A673 (cell line): ENCODE measurements around the gene IL23R. TPM values are rescaled to one million over a fixed set of nuclear protein-coding genes. Genes with fewer than 3 reads are reported as not detected.

ENCODE experiments used
- BruUV-seq: library from RNA; stranded (reverse); fragments of 400-500 nt; replicated peaks from 2 replicates; lab custom pipeline; 2021; lab: Mats Ljungman, UMichigan
- CTCF ChIA-PET: fragments of 300-600 bp; sonication (Branson Sonifier 250); formaldehyde crosslinking; loops from one replicate; lab custom pipeline; 2022; ENCODE audit warnings: antibody characterized with exemption; lab: Charles Lee
- POLR2A ChIA-PET: fragments of 300-600 bp; sonication (Branson Sonifier 250); formaldehyde crosslinking; loops from one replicate; lab custom pipeline; 2022; ENCODE audit warnings: antibody characterized with exemption; ENCODE audit not compliant: low non-redundant PET; lab: Charles Lee
- DNase-seq: peaks from one replicate; pipeline ENCODE4 v3.0.0-alpha.2; 2015; ENCODE audit warnings: low spot score
- H3K27ac ChIP-seq: fragments of 200-600 bp; sonication (generic); 2 replicates; pipeline ENCODE4 v1.5.1; 2016; ENCODE audit warnings: mixed run types, low read depth, mild to moderate bottlenecking, mixed read lengths, antibody characterized with exemption, low read length; ENCODE audit not compliant: poor library complexity, severe bottlenecking
- H3K27me3 ChIP-seq: fragments of 200-600 bp; sonication (generic); replicated peaks from 2 replicates; pipeline ENCODE4 v1.6.1; 2017; ENCODE audit warnings: mixed run types, low read depth, mild to moderate bottlenecking, mixed read lengths, antibody characterized with exemption, low read length; ENCODE audit not compliant: insufficient read depth, poor library complexity
- H3K36me3 ChIP-seq: fragments of 200-600 bp; sonication (generic); 2 replicates; pipeline ENCODE4 v1.6.1; 2016; ENCODE audit warnings: mixed run types, mild to moderate bottlenecking, mixed read lengths, antibody characterized with exemption, low read length; ENCODE audit not compliant: insufficient read depth, poor library complexity, severe bottlenecking
- H3K4me1 ChIP-seq: fragments of 200-600 bp; sonication (generic); 2 replicates; pipeline ENCODE4 v1.6.1; 2017; ENCODE audit warnings: mixed run types, mild to moderate bottlenecking, mixed read lengths, antibody characterized with exemption, low read length; ENCODE audit not compliant: insufficient read depth, poor library complexity, severe bottlenecking
- H3K4me3 ChIP-seq: fragments of 200-600 bp; sonication (generic); 2 replicates; pipeline ENCODE4 v1.5.1; 2016; ENCODE audit warnings: low read depth, mixed run types, mild to moderate bottlenecking, mixed read lengths, low read length; ENCODE audit not compliant: poor library complexity, severe bottlenecking
- H3K9me3 ChIP-seq: fragments of 200-600 bp; sonication (generic); 2 replicates; pipeline ENCODE4 v1.6.1; 2016; ENCODE audit warnings: mixed run types, low read depth, mild to moderate bottlenecking, mixed read lengths, antibody characterized with exemption, low read length; ENCODE audit not compliant: poor library complexity, severe bottlenecking
- CTCF ChIP-seq: fragments of 300-800, 200-600 bp; sonication (generic); conservative IDR thresholded peaks from 2 replicates; pipeline ENCODE4 v1.5.1; 2017; ENCODE audit warnings: low read depth, mild to moderate bottlenecking, antibody characterized with exemption, low read length, moderate library complexity, mixed read lengths
- EZH2 ChIP-seq: fragments of 200-600 bp; sonication (generic); IDR thresholded peaks from 2 replicates; pipeline ENCODE4 v1.6.1; 2017; ENCODE audit warnings: borderline replicate concordance, low read depth, mild to moderate bottlenecking, mixed read lengths, antibody characterized with exemption, low read length; ENCODE audit not compliant: poor library complexity, severe bottlenecking
- intact Hi-C: fragments of 100-400 bp; cut with micrococcal nuclease; formaldehyde crosslinking; loops from one replicate; pipeline ENCODE4 v1.10.0; 2022; ENCODE audit not compliant: unreplicated experiment
- total RNA-seq: library from RNA; stranded (reverse); gene quantifications from 2 replicates; pipeline ENCODE4 v1.2.3, GENCODE V29; 2021

IL23R gene
- total RNA-seq, 1 experiment from 2014 or later, result not detected

- POLR2A ChIA-PET, result interaction anchor here (0.6 kb wide), 1 partner anchor 978 kb away, joined by 3 read pairs; no protein-coding TSS in a partner anchor
- Histone ChIP-seq H3K4me1 (no peaks in the 10 kb centered on the region), H3K27ac (no peak overlapping the region)
Measured at GRCh38 chr1:67242016-67242415, 75.8 kb downstream of the IL23R start.

GRCh38 chr1:67250051-67250653 lies 83.9 kb downstream of the IL23R start:
- TF ChIP-seq CTCF, result no peak
- TF ChIP-seq EZH2, result no peak
- Histone ChIP-seq H3K4me1 (no peaks in the 10 kb centered on the region), H3K4me3 (no peak overlapping the region), H3K27me3 (no peaks in the 10 kb centered on the region), H3K27ac (no peak overlapping the region), H3K9me3 (peaks cover 32% of the 10 kb centered on the region), H3K36me3 (no peaks in the 10 kb centered on the region)
- BruUV-seq, result no TSS peak
- ChIA-PET CTCF (no interaction called here), POLR2A (no interaction called here)
- intact Hi-C loops, result no loop called here
- peak; percentile 14 for DNase-seq

More at GRCh38 chr1:67242016-67242415, 75.8 kb downstream of the IL23R start:
- no peak for DNase-seq
- intact Hi-C loops, result no loop called here
- CTCF ChIA-PET, result no interaction called here
- TF ChIP-seq CTCF (no peak), EZH2 (no peak)
- BruUV-seq, result no TSS peak
- H3K27me3 ChIP-seq, result no peaks in the 10 kb centered on the region
- H3K36me3 ChIP-seq, result no peaks in the 10 kb centered on the region
- H3K4me3 ChIP-seq, result no peak overlapping the region
- H3K9me3 ChIP-seq, result no peaks in the 10 kb centered on the region

GRCh38 chr1:67256291-67257172 lies 90.3 kb downstream of the IL23R start:
- no peaks in the 10 kb centered on the region for H3K27me3 ChIP-seq
- DNase-seq, result no peak
- no TSS peak for BruUV-seq
- POLR2A ChIA-PET, result no interaction called here
- no peak overlapping the region for H3K4me3 ChIP-seq
- intact Hi-C loops, result no loop called here
- H3K27ac ChIP-seq, result no peak overlapping the region
- no peaks in the 10 kb centered on the region for H3K4me1 ChIP-seq
- H3K36me3 ChIP-seq, result no peaks in the 10 kb centered on the region
- CTCF ChIA-PET, result no interaction called here
- H3K9me3 ChIP-seq, result peaks cover 4% of the 10 kb centered on the region
- no peak for TF ChIP-seq EZH2
- no peak for TF ChIP-seq CTCF
